Glutamatergic neuron (in vitro differentiated cells): ENCODE results near the gene TMEM220. TPM values are rescaled to one million over a fixed set of nuclear protein-coding genes. Genes with fewer than 3 reads are reported as not detected.

ENCODE experiments used
- DNase-seq: peaks from one replicate; pipeline ENCODE4 v3.0.0; 2022
- H3K27ac Mint-ChIP-seq: one replicate; pipeline ENCODE4 v1.8.0; 2020; ENCODE audit warnings: mild to moderate bottlenecking, mixed read lengths, inconsistent platforms; ENCODE audit not compliant: unreplicated experiment
- H3K27me3 Mint-ChIP-seq: one replicate; pipeline ENCODE4 v1.8.0; 2020; ENCODE audit warnings: mild to moderate bottlenecking, moderate library complexity, mixed read lengths, inconsistent platforms; ENCODE audit not compliant: unreplicated experiment
- H3K36me3 Mint-ChIP-seq: one replicate; pipeline ENCODE4 v1.8.0; 2020; ENCODE audit warnings: mild to moderate bottlenecking, mixed read lengths, inconsistent platforms; ENCODE audit not compliant: unreplicated experiment
- H3K4me1 Mint-ChIP-seq: one replicate; pipeline ENCODE4 v1.8.0; 2020; ENCODE audit warnings: mild to moderate bottlenecking, low read depth, mixed read lengths, inconsistent platforms; ENCODE audit not compliant: unreplicated experiment
- H3K4me3 Mint-ChIP-seq: one replicate; pipeline ENCODE4 v1.8.0; 2020; ENCODE audit warnings: mild to moderate bottlenecking, mixed read lengths, inconsistent platforms; ENCODE audit not compliant: unreplicated experiment
- H3K9me3 Mint-ChIP-seq: one replicate; pipeline ENCODE4 v1.8.0; 2020; ENCODE audit warnings: mild to moderate bottlenecking, moderate library complexity, mixed read lengths, inconsistent platforms; ENCODE audit not compliant: unreplicated experiment
- total RNA-seq: library from RNA; stranded (reverse); fragmentation: NEBNext Ultra II Directional; extraction: Animal tissue kit (Norgen Biotek cat#: 25700); gene quantifications from one replicate; pipeline ENCODE4 v1.2.1, GENCODE V29; 2021; ENCODE audit not compliant: unreplicated experiment
- TF ChIP-seq, protein P1 (sequence below): fragments of 200-600 bp; sonication (generic); IDR thresholded peaks from one replicate; pipeline ENCODE4 v1.5.0; 2021; ENCODE audit not compliant: partially characterized antibody, unreplicated experiment

Gene TMEM220
- total RNA-seq, 1 donor from 2014 or later, result 1.6 TPM

DNA sequence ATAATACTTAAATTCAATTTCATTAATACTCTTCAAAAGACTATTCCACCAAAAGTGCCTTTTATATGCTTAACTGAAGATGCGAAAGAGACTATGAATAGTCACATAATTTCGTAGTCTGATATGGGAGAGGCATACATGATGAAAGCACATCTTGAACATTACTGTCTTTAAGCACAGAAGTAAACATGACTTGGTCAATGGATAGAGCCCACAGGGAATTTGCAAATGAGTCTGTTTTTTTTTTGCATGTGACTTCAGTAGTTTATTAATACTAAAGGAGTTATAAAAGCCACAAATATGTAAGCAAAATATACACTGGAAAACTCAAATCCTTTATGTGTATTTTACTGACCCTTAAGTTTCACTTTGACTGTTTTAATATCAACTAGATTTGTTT, 16.5 kb downstream of the TMEM220 start:
- Mint-ChIP-seq H3K9me3 (no peaks in the 10 kb centered on the region), H3K27ac (no peak overlapping the region), H3K4me3 (no peak overlapping the region), H3K36me3 (no peaks in the 10 kb centered on the region), H3K27me3 (no peaks in the 10 kb centered on the region), H3K4me1 (no peaks in the 10 kb centered on the region)
- no peak for DNase-seq
- TF ChIP-seq, protein P1, sequence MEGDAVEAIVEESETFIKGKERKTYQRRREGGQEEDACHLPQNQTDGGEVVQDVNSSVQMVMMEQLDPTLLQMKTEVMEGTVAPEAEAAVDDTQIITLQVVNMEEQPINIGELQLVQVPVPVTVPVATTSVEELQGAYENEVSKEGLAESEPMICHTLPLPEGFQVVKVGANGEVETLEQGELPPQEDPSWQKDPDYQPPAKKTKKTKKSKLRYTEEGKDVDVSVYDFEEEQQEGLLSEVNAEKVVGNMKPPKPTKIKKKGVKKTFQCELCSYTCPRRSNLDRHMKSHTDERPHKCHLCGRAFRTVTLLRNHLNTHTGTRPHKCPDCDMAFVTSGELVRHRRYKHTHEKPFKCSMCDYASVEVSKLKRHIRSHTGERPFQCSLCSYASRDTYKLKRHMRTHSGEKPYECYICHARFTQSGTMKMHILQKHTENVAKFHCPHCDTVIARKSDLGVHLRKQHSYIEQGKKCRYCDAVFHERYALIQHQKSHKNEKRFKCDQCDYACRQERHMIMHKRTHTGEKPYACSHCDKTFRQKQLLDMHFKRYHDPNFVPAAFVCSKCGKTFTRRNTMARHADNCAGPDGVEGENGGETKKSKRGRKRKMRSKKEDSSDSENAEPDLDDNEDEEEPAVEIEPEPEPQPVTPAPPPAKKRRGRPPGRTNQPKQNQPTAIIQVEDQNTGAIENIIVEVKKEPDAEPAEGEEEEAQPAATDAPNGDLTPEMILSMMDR, result no peak

- no peaks in the 10 kb centered on the region for H3K36me3 Mint-ChIP-seq
- TF ChIP-seq, protein P1, result no peak
- H3K4me1 Mint-ChIP-seq, result peaks cover 3% of the 10 kb centered on the region
- H3K4me3 Mint-ChIP-seq, result no peak overlapping the region
- H3K27me3 Mint-ChIP-seq, result no peaks in the 10 kb centered on the region
- no peaks in the 10 kb centered on the region for H3K9me3 Mint-ChIP-seq
- H3K27ac Mint-ChIP-seq, result peak overlapping the region; percentile 3
- DNase-seq, result no peak
Measured at GRCh38 chr17:10705727-10706126, 24.1 kb downstream of the TMEM220 start.

DNA sequence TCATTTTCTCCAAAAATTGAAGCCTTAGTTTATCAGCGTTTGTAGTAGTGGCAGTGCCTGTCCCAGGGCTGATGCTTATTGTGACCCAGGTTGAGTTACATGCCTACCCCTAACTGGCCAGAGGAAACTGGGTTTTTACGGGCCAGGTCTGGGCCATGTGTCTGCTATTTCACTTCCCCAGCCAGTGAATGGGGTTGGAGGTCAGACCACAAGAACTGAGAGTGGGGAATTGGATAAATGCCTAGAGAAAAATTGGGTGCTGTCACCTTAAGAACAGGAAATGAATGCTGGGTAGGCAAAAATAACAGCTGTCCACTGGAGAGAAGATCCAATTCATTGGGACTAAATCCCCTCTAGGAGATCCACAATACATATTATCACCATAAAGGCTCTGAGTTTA, 27.2 kb downstream of the TMEM220 start:
- no peaks in the 10 kb centered on the region for H3K9me3 Mint-ChIP-seq
- no peak overlapping the region for H3K4me3 Mint-ChIP-seq
- no peaks in the 10 kb centered on the region for H3K27me3 Mint-ChIP-seq
- no peak overlapping the region for H3K27ac Mint-ChIP-seq
- TF ChIP-seq, protein P1, result no peak
- no peak for DNase-seq
- H3K36me3 Mint-ChIP-seq, result no peaks in the 10 kb centered on the region
- peaks cover 8% of the 10 kb centered on the region for H3K4me1 Mint-ChIP-seq

DNA sequence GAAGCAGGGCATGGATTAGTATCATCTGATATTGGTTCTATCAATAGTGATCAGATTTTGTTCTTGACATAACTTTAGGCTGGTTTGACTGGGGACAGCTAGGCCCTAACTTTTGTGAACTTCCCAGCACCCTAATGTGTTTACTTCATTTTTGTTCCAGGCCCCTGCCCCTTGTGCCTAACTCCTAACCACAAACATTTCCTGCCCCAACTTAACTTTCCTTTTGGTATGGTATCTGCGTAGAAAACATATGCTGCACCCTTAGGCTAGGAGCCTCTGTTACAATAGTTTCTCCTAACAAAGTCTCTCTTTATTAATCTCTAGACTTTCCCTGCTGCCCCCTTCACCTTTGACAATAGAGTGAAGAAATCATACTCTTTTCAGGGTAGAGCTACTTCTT, 30.0 kb downstream of the TMEM220 start:
- Mint-ChIP-seq H3K4me1 (peaks cover 10% of the 10 kb centered on the region), H3K27me3 (no peaks in the 10 kb centered on the region), H3K4me3 (no peak overlapping the region), H3K27ac (no peak overlapping the region), H3K9me3 (no peaks in the 10 kb centered on the region), H3K36me3 (no peaks in the 10 kb centered on the region)
- TF ChIP-seq, protein P1, result no peak
- no peak for DNase-seq

GRCh38 chr17:10698096-10698818, 31.6 kb downstream of the TMEM220 start:
- Mint-ChIP-seq H3K4me1 (peaks cover 10% of the 10 kb centered on the region), H3K9me3 (no peaks in the 10 kb centered on the region), H3K27me3 (no peaks in the 10 kb centered on the region), H3K27ac (no peak overlapping the region), H3K4me3 (peak overlapping the region; percentile 91), H3K36me3 (no peaks in the 10 kb centered on the region)
- TF ChIP-seq, protein P1, result no peak
- DNase-seq, result no peak
